ENCODE data around the gene C1orf141.
A peak's percentile ranks its signal among the peaks of the same experiment; 100 is the strongest.

C1orf141 gene

DNA sequence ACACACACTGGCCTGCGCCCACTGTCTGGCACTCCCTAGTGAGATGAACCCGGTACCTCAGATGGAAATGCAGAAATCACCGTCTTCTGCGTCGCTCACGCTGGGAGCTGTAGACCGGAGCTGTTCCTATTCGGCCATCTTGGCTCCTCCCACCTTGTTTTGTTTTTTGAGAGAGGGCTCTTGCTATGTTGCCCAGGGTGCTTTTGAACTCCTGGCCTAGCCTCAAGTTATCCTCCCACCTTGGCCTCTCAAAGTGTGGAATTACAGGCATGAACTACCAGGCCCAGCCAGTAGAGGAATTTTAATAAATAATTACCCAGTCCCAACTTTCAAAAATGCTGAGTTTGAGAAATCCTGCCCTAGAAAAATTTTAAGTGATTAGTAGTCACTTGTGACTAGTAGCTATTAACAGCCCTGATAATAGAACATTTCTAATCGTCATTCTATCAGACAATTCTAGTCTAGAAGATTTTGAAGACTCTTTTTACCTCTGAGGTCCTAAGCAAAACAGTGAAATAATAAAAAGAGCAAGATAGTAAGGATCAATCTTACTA is 49.9 kb downstream of the C1orf141 start:
- DNase-seq: no peak

DNA sequence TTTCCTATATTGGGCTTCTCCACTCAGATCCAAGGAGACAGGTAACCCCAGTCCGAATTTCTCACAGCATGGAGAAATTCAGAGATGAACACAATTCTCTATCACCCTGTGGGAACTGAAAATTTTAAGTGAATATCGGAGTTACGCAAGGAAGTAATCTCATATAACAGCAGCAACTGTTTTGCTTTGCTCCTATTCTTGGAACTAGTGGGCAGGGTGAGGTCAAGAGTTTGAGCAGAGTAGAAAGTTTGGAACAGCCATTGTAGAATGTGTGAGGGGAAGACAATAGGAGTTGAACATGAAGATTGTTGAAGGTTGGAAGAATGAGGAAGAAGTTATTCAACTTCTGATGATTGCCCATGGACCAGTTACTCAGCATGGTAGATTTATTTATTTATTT is 56.5 kb downstream of the C1orf141 start:
- DNase-seq: no peak

DNA sequence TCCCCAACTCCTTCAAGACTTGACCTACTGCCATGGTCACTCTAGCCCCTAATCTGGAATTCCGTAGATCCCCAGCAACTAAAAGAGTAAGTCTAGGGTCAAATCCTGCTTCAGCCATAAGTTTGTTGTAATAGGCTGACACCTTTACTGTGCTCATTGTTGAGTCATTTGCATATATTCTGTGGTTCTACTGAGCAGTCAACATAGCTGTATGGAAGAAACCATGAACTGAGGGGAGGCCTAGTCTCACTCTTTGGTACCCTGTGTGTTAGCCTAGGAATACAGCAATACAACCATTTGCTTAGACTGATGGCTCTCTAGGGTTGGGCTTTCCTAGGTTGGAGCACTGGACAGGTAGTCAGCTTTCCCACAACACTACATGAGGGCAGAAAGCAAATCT is 57.2 kb downstream of the C1orf141 start:
- DNase-seq: no peak

GRCh38 chr1:67072749-67073148 is 62.0 kb downstream of the C1orf141 start:
- DNase-seq: no peak

DNA sequence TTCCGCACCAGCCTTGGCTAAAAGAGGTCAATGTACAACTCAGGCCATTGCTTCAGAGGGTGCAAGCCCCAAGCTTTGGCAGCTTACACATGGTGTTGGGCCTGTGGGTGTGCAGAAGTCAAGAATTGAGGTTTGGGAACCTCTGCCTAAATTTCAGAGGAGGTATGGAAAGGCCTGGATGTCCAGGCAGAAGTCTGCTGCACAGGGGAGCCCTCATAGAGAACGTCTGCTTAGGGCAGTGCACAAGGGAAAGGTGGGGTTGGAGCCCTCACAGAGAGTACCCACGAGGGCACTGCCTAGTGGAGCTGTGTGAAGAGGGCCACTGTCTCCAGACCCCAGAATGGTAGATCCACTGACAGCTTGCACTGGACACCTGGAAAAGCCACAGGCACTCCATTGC is 67.1 kb downstream of the C1orf141 start:
- peak; percentile 1 for DNase-seq

- no peak for DNase-seq
Measured at GRCh38 chr1:67062412-67062811, 72.4 kb downstream of the C1orf141 start.

DNA sequence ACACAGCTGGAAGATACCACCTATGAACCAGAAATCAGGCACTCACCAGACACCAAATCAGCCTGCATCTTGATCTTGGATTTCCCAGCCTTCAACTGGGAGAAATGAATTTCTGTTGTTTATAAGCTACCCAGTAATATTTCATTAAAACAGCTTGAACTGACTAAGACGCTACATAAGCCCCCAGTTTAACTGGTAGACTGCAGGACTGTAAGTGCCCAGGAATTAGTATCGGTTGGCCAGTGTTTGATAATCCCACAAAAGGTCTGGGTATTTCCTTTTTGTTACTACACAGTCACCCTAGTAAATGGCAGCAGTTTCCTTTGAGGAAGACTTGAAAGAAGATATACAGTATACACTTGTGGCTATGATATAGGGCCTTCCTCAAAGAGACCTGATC is 73.5 kb downstream of the C1orf141 start:
- DNase-seq: no peak

- no peak for DNase-seq
Measured at GRCh38 chr1:67060811-67061218, 74.0 kb downstream of the C1orf141 start.

DNA sequence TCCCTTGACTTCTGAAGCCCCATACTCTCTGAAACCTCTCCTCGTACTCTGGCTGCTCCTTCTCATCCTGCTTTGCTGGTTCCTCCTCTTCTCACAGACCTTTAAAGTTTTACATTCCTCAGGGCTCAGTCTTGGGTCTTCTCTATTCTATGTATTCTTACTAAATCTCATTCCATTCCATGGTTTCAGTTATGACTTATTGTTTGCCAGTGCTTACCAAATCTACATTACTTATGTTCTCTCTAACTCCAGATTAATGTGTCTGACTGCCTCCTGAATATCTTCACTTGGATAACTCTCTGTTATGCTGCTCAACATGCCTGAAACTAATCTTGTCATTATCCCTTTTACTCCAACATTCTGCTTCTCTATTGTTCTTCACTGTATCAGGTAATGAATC is 75.4 kb downstream of the C1orf141 start:
- DNase-seq: no peak

DNA sequence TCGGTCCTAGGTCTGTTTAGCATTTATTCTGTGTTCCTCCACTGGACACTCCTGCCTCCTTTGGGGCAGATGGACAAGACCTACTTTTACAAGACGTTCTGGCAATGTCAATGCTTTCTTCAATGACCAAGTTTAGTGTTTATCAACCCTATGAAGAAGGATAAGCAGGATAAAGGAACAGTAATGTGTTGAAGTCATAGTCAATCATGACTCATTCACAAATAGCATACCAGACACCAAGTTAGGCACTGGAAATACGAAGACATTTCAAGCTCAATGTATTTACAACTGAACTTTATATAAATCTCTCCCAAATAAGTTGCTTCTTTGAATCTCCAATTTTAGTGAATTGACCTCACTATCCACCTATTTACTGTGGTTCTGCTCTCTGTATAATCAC is 76.0 kb downstream of the C1orf141 start:
- DNase-seq: no peak

- no peak for DNase-seq
Measured at GRCh38 chr1:67058242-67058641, 76.5 kb downstream of the C1orf141 start.

DNA sequence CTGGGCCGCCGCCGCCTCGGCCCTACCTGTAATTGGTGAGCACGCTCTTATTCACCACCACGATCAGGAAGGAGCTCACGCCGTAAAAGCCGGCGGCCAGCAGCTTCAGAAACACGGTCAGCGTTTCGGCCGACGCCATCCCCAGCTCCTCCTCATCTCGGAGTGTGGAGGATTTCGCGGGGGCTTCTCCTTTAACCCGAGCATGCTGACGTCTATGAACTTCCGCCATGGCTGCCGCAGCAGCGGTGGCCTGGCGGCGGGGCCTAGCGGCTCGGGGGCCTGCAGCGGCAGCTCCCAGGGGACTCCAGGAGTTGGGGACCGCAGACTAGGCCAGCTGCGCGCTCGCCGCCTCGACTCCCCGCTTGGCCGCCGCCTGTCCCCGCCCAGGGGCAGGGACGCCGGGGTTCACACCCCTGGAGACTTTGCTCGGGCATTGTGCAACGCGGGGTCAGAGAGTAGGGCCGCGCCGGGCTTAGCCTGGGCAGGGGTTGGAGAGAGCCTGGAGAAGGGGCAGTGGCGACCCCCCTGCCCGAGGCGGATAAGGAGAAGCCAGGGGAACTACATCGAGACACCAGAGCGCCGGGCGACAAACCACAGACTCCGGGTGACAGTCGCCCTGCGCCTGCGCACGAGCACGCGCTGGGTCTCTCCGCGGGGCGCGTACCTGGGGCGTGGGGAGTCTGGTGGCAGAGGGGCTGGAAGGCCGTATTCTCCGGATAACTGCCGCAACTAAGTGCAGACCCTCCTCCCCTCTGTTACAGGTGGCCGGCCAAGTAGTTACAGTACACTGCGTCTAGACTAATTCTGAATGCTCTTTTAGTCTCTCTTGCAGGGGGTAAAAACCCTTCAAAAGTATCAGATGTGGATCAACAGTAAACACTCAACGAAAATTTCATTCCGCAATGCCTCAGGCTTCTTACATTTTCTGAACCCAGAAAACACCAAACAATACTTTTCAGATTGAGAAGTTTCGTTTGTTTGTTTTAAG is 80.7 kb downstream of the C1orf141 start, which contains the start of gene SLC35D1:
SLC35D1 (minus strand) TSS at position 364 of the 988 bp plus-strand sequence; CDS start at position 229, 135 bp downstream.
- DNase-seq: peak; percentile 82

DNA sequence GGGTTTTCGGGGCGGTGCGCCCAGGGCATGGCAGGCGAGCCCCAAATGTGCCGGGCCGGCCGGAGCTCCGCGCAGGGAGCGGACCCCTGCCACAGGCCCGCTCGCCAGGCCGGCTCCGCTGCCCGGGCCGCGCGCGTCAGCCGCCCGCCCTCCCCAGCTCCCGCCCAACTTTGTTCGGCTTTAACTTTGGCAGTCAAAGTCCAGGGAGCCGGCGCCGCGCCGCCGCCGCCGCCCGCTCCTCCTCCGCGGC is 81.3 kb downstream of the C1orf141 start:
- DNase-seq: no peak

GRCh38 chr1:67052741-67053534 is 81.8 kb downstream of the C1orf141 start:
- DNase-seq: peak; percentile 25

DNA sequence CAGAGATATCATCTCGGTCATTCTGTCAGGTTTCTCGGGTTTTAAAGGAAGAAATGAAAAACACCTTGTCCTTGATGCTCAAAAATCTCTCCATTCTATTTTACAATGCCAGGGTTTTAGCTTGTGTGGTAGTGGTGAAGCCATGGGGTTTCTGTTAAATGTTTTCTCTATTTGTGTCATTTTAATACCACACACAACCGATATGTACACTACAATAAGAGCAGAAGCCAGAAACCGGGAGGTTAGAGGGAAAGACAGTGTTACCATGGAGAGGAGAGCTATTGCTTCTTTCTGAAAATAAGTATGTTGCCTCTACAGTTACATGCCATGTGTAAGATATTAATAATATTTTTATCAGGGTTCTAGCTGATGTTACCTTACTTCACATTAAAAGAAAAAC is 83.6 kb downstream of the C1orf141 start:
- DNase-seq: no peak

GRCh38 chr1:67044631-67045270 is 90.0 kb downstream of the C1orf141 start:
- no peak for DNase-seq

DNA sequence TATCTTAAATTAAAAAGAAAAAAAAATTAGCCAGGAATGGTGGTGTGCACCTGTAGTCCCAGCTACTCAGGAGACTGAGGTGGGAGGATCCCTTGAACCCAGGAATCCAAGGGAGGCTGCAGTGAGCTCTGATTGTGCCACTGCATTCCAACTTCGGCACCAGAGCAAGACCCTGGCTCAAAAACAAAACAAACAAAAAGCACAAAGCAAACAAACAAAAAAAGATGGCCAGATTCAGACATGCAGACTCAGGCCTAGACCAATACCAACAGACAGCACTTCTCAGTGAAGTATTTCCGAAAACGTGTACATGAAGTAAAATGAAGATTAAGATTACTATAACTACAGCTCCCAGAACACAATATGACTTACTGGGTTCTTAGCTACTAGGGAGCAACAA is 91.4 kb downstream of the C1orf141 start:
- no peak for DNase-seq

All from CD4-positive, alpha-beta T cell treated with Interleukin-6 for 4 hours (primary cell).